Loucy (cell line): ENCODE results near the gene BRINP3.

Experiments
- H2AFZ ChIP-seq: fragments of 200-600 bp; sonication (generic); 2 replicates; pipeline ENCODE4 v1.6.0; 2016; ENCODE audit warnings: antibody characterized with exemption, mild to moderate bottlenecking, low read length, moderate library complexity
- H3F3A ChIP-seq: fragments of 200-600 bp; 2 replicates; pipeline ENCODE4 v1.6.0; 2016; ENCODE audit warnings: antibody characterized with exemption, low read depth, mild to moderate bottlenecking
- H3K27me3 ChIP-seq: fragments of 200-600 bp; sonication (generic); 2 replicates; pipeline ENCODE4 v1.6.1; 2014; ENCODE audit warnings: low read length, mild to moderate bottlenecking; ENCODE audit not compliant: insufficient read depth, poor library complexity, severe bottlenecking
- H3K36me3 ChIP-seq: fragments of 200-600 bp; sonication (generic); 2 replicates; pipeline ENCODE4 v1.6.1; 2016; ENCODE audit warnings: low read length; ENCODE audit not compliant: insufficient read depth
- H3K4me1 ChIP-seq: fragments of 200-600 bp; sonication (generic); 2 replicates; pipeline ENCODE4 v1.5.1; 2014; ENCODE audit warnings: low read length, mild to moderate bottlenecking; ENCODE audit not compliant: insufficient read depth, poor library complexity, severe bottlenecking
- H3K4me2 ChIP-seq: fragments of 200-600 bp; sonication (generic); 2 replicates; pipeline ENCODE4 v1.6.0; 2014; ENCODE audit warnings: antibody characterized with exemption, low read length, low read depth, mild to moderate bottlenecking; ENCODE audit not compliant: poor library complexity, severe bottlenecking
- H3K4me3 ChIP-seq: fragments of 200-600 bp; sonication (generic); 2 replicates; pipeline ENCODE4 v1.5.1; 2014; ENCODE audit warnings: low read length, mild to moderate bottlenecking, mixed read lengths; ENCODE audit not compliant: poor library complexity, severe bottlenecking
- H3K79me2 ChIP-seq: fragments of 200-600 bp; sonication (generic); 2 replicates; pipeline ENCODE4 v1.6.1; 2014; ENCODE audit warnings: low read length; ENCODE audit not compliant: insufficient read depth
- H3K9ac ChIP-seq: fragments of 200-600 bp; sonication (generic); 2 replicates; pipeline ENCODE4 v1.6.0; 2014; ENCODE audit warnings: mild to moderate bottlenecking, low read depth, low read length, moderate library complexity; ENCODE audit not compliant: poor library complexity, severe bottlenecking
- H3K9me2 ChIP-seq: fragments of 200-600 bp; sonication (generic); replicated peaks from 2 replicates; pipeline ENCODE4 v1.6.1; 2016; ENCODE audit warnings: low read depth, low read length, mixed read lengths
- H3K9me3 ChIP-seq: fragments of 200-600 bp; sonication (generic); 2 replicates; pipeline ENCODE4 v1.6.1; 2014; ENCODE audit warnings: mild to moderate bottlenecking, antibody characterized with exemption, low read length, low read depth; ENCODE audit not compliant: insufficient read depth
- H4K20me1 ChIP-seq: fragments of 200-600 bp; sonication (generic); 2 replicates; pipeline ENCODE4 v1.6.0; 2014; ENCODE audit warnings: antibody characterized with exemption, low read length, mild to moderate bottlenecking; ENCODE audit not compliant: insufficient read depth, poor library complexity, severe bottlenecking
- EZH2phosphoT487 ChIP-seq: fragments of 200-600 bp; IDR thresholded peaks from 2 replicates; pipeline ENCODE4 v1.6.1; 2018; ENCODE audit warnings: antibody characterized with exemption, mild to moderate bottlenecking, moderate library complexity, borderline replicate concordance
- TF ChIP-seq, protein P1 (sequence below): fragments of 200-600 bp; sonication (generic); conservative IDR thresholded peaks from 2 replicates; pipeline ENCODE4 v1.5.1; 2014; ENCODE audit warnings: mild to moderate bottlenecking, antibody characterized with exemption, low read length

The BRINP3 gene

DNA sequence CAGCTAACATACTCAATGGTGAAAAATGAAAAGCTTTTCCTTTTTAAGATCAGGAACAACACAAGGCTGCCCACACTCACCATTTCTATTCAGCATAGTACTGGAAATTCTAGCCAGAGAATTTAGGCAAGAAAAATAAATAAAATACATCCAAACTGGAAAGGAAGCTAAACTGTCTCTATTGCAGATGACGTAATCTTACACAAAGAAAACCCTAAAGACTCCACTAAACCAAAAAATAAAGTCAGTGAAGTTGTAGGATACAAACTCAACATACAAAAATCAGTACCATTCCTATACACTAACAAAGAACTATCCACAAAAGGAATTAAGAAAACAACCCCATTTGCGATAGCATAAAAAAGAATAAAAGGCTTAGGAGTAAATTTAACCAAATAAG lies 181.2 kb downstream of the BRINP3 start:
- Histone ChIP-seq H3K9me2 (no peaks in the 10 kb centered on the region), H3K9me3 (no peaks in the 10 kb centered on the region), H3K4me3 (no peak overlapping the region), H3K4me2 (no peak overlapping the region), H3K27me3 (no peaks in the 10 kb centered on the region), H3K4me1 (no peaks in the 10 kb centered on the region), H3K9ac (no peak overlapping the region), H4K20me1 (no peaks in the 10 kb centered on the region), H3F3A (no peaks in the 10 kb centered on the region), H3K79me2 (no peaks in the 10 kb centered on the region), H3K36me3 (no peaks in the 10 kb centered on the region), H2AFZ (no peak overlapping the region)
- TF ChIP-seq, protein P1, sequence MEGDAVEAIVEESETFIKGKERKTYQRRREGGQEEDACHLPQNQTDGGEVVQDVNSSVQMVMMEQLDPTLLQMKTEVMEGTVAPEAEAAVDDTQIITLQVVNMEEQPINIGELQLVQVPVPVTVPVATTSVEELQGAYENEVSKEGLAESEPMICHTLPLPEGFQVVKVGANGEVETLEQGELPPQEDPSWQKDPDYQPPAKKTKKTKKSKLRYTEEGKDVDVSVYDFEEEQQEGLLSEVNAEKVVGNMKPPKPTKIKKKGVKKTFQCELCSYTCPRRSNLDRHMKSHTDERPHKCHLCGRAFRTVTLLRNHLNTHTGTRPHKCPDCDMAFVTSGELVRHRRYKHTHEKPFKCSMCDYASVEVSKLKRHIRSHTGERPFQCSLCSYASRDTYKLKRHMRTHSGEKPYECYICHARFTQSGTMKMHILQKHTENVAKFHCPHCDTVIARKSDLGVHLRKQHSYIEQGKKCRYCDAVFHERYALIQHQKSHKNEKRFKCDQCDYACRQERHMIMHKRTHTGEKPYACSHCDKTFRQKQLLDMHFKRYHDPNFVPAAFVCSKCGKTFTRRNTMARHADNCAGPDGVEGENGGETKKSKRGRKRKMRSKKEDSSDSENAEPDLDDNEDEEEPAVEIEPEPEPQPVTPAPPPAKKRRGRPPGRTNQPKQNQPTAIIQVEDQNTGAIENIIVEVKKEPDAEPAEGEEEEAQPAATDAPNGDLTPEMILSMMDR = no peak
- no peak for TF ChIP-seq EZH2phosphoT487

GRCh38 chr1:190289897-190290296 lies 187.8 kb downstream of the BRINP3 start:
- Histone ChIP-seq H4K20me1 (no peaks in the 10 kb centered on the region), H3K4me2 (no peak overlapping the region), H3F3A (no peaks in the 10 kb centered on the region), H3K4me1 (no peaks in the 10 kb centered on the region), H3K4me3 (no peak overlapping the region), H3K79me2 (no peaks in the 10 kb centered on the region), H3K9me2 (no peaks in the 10 kb centered on the region), H2AFZ (no peak overlapping the region), H3K27me3 (no peaks in the 10 kb centered on the region), H3K9ac (no peak overlapping the region), H3K36me3 (no peaks in the 10 kb centered on the region), H3K9me3 (no peaks in the 10 kb centered on the region)
- TF ChIP-seq, protein P1 = no peak
- no peak for TF ChIP-seq EZH2phosphoT487

GRCh38 chr1:190286111-190286510 lies 191.6 kb downstream of the BRINP3 start:
- Histone ChIP-seq H3K27me3 (no peaks in the 10 kb centered on the region), H4K20me1 (no peaks in the 10 kb centered on the region), H3K9ac (no peak overlapping the region), H3K79me2 (no peaks in the 10 kb centered on the region), H3K9me3 (no peaks in the 10 kb centered on the region), H3K4me2 (no peak overlapping the region), H3K4me1 (no peaks in the 10 kb centered on the region), H2AFZ (no peak overlapping the region), H3K9me2 (no peaks in the 10 kb centered on the region), H3K36me3 (no peaks in the 10 kb centered on the region), H3F3A (no peaks in the 10 kb centered on the region), H3K4me3 (no peak overlapping the region)
- TF ChIP-seq, protein P1 = no peak
